Measurements from ENCODE around the gene G6PC2.

The G6PC2 gene

DNA sequence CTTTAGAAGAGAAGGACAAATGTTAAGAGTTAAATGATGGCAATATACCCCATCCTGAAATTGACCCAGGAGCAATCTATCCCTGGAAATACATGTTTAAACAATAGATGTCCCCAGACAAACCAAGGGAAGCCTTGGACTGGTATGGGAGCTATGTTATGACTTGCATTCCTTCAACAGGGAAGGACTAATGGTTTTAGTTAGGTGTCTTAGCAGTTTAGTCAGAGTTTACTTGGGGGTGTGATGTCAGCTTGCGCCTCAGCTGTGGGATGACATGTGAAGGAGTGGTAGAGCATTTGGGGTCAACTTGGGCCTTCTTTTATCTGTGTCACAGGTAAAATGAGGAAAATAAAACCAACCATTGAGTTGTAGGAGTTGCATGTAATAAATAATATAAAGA lies 47.6 kb upstream of the G6PC2 start:
- Histone ChIP-seq H4K20me1 (ENCODE audit: low read depth, low read length) (no peaks in the 10 kb centered on the region), H3K4me3 (ENCODE audit: insufficient read depth, low read length, poor library complexity, severe bottlenecking) (no peak overlapping the region), H3K4me2 (ENCODE audit: low read depth, low read length, poor library complexity, severe bottlenecking) (no peak overlapping the region), H3K79me2 (ENCODE audit: insufficient read depth, low read length) (no peaks in the 10 kb centered on the region), H3K9ac (ENCODE audit: low read length) (no peak overlapping the region), H3K9me2 (replicated peaks; ENCODE audit: insufficient read depth, low read length) (no peaks in the 10 kb centered on the region), H3K27me3 (ENCODE audit: low read length) (no peaks in the 10 kb centered on the region), H3K27ac (ENCODE audit: low read depth, low read length) (no peak overlapping the region), H3F3A (ENCODE audit: insufficient read depth) (no peaks in the 10 kb centered on the region), H2AFZ (ENCODE audit: low read depth, low read length, severe bottlenecking) (no peak overlapping the region), H3K9me3 (ENCODE audit: insufficient read depth, low read length) (no peaks in the 10 kb centered on the region), H3K36me3 (ENCODE audit: low read length) (no peaks in the 10 kb centered on the region)
- TF ChIP-seq, protein P1, sequence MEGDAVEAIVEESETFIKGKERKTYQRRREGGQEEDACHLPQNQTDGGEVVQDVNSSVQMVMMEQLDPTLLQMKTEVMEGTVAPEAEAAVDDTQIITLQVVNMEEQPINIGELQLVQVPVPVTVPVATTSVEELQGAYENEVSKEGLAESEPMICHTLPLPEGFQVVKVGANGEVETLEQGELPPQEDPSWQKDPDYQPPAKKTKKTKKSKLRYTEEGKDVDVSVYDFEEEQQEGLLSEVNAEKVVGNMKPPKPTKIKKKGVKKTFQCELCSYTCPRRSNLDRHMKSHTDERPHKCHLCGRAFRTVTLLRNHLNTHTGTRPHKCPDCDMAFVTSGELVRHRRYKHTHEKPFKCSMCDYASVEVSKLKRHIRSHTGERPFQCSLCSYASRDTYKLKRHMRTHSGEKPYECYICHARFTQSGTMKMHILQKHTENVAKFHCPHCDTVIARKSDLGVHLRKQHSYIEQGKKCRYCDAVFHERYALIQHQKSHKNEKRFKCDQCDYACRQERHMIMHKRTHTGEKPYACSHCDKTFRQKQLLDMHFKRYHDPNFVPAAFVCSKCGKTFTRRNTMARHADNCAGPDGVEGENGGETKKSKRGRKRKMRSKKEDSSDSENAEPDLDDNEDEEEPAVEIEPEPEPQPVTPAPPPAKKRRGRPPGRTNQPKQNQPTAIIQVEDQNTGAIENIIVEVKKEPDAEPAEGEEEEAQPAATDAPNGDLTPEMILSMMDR (IDR thresholded peaks at IDR 0.05; ENCODE audit: insufficient read depth, low read length, poor library complexity, severe bottlenecking), result no peak
- TF ChIP-seq EZH2phosphoT487 (conservative IDR thresholded peaks at IDR 0.05; ENCODE audit: low read length), result no peak

DNA sequence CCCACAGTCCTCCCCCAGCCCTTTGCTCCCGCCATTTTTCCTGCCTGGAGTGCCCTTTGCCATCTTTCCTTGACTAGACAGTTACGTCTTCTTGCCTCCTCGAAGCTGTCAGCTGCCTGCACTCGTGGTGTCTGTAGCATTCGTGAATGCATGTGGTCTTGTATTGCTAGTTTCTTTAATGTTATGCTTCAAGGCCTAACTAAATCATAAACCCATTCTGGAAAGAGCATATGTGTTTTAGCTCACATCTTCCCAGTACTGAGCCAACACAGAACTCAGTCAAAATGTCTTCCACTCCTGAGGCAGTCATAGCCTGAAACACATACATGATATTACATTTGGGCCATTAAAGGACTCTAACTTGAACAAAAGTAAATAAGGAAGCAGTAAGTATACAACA lies 46.4 kb upstream of the G6PC2 start:
- Histone ChIP-seq H3K36me3 (ENCODE audit: low read length) (no peaks in the 10 kb centered on the region), H3K79me2 (ENCODE audit: insufficient read depth, low read length) (no peaks in the 10 kb centered on the region), H3K4me3 (ENCODE audit: insufficient read depth, low read length, poor library complexity, severe bottlenecking) (no peak overlapping the region), H2AFZ (ENCODE audit: low read depth, low read length, severe bottlenecking) (no peak overlapping the region), H3K27me3 (ENCODE audit: low read length) (no peaks in the 10 kb centered on the region), H3K9ac (ENCODE audit: low read length) (no peak overlapping the region), H3F3A (ENCODE audit: insufficient read depth) (no peaks in the 10 kb centered on the region), H3K27ac (ENCODE audit: low read depth, low read length) (no peak overlapping the region), H4K20me1 (ENCODE audit: low read depth, low read length) (no peaks in the 10 kb centered on the region), H3K9me2 (replicated peaks; ENCODE audit: insufficient read depth, low read length) (no peaks in the 10 kb centered on the region), H3K4me2 (ENCODE audit: low read depth, low read length, poor library complexity, severe bottlenecking) (no peak overlapping the region), H3K9me3 (ENCODE audit: insufficient read depth, low read length) (no peaks in the 10 kb centered on the region)
- TF ChIP-seq, protein P1 (IDR thresholded peaks at IDR 0.05; ENCODE audit: insufficient read depth, low read length, poor library complexity, severe bottlenecking), result no peak
- no peak for TF ChIP-seq EZH2phosphoT487 (conservative IDR thresholded peaks at IDR 0.05; ENCODE audit: low read length)

DNA sequence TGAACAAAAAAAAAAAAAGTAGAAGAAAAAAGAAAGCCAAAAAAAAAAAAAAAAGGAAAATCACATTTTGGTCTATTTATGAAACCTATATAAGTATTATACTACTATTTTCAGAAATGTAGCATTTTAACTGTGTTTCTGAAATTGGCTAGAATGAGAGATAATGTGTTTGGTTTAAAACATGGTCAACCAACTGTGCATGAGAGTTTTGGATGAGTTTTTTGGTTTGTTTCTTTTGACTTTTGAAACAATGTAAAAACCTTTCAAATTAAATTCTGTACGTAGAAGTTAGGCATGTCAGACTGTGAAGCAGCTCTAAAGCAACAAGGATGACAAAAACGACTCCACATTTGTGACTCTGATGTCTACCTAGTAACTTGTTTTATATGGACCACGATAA lies 45.5 kb upstream of the G6PC2 start:
- Histone ChIP-seq H3K36me3 (ENCODE audit: low read length) (no peaks in the 10 kb centered on the region), H3K4me2 (ENCODE audit: low read depth, low read length, poor library complexity, severe bottlenecking) (no peak overlapping the region), H3K9ac (ENCODE audit: low read length) (no peak overlapping the region), H3K27ac (ENCODE audit: low read depth, low read length) (no peak overlapping the region), H3K79me2 (ENCODE audit: insufficient read depth, low read length) (no peaks in the 10 kb centered on the region), H2AFZ (ENCODE audit: low read depth, low read length, severe bottlenecking) (no peak overlapping the region), H3K9me3 (ENCODE audit: insufficient read depth, low read length) (no peaks in the 10 kb centered on the region), H3K9me2 (replicated peaks; ENCODE audit: insufficient read depth, low read length) (no peaks in the 10 kb centered on the region), H4K20me1 (ENCODE audit: low read depth, low read length) (no peaks in the 10 kb centered on the region), H3F3A (ENCODE audit: insufficient read depth) (no peaks in the 10 kb centered on the region), H3K27me3 (ENCODE audit: low read length) (no peaks in the 10 kb centered on the region), H3K4me3 (ENCODE audit: insufficient read depth, low read length, poor library complexity, severe bottlenecking) (no peak overlapping the region)
- TF ChIP-seq, protein P1 (IDR thresholded peaks at IDR 0.05; ENCODE audit: insufficient read depth, low read length, poor library complexity, severe bottlenecking), result no peak
- no peak for TF ChIP-seq EZH2phosphoT487 (conservative IDR thresholded peaks at IDR 0.05; ENCODE audit: low read length)

Measured in SU-DHL-6 (cell line).